ENCODE data around the gene NR3C2.

NR3C2 gene

DNA sequence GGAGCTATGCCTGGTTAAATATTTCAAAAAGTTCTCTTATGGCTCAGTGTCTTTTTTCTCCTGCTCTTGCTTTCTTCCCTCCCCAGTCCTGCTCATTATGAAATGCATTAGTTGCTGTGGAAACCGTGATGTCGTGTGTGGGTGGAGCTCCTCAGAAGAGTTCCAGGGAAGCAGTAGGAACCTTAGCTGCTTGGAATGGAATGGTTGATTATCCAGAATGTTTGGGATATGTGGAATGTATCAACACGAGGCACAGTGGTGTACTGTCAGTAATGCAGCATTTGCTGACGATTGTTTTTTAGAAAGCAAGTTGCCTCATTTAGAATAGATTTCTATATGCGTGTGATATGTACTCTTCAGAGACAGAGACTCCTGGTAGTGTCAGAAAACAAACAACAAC, 377.1 kb downstream of the NR3C2 start:
- H3K4me2 ChIP-seq (ENCODE audit: low read length), result no peak overlapping the region

DNA sequence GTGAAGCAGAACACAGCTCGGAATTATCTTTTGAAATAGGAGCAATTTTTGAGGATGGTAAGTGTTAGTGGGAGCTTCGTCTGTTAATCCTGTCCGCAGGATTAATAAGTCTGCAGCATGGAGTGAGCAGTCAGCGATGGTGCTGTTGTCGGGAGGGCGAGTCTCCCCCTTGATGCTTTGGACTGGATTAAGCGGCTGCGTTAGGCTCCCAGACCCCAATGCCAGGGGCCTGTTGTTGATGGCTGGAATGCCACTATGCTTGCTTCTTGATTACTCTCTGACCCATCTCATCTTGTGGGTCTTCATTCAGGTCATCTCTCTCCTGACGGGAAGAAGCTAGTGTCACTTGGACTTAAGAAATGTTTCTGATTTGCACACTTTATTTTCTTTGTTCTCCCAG, 377.8 kb downstream of the NR3C2 start:
- no peak overlapping the region for H3K4me2 ChIP-seq (ENCODE audit: low read length)
- H3K9ac ChIP-seq (ENCODE audit: low read depth, low read length), result no peak overlapping the region
- no peaks in the 10 kb centered on the region for H3K27me3 ChIP-seq (ENCODE audit: control insufficient read depth, insufficient read depth, low read length)
- no peak overlapping the region for H3K4me3 ChIP-seq (ENCODE audit: low read length)
- peaks cover 28% of the 10 kb centered on the region for H3K36me3 ChIP-seq (ENCODE audit: insufficient read depth, low read length)
- H3K9me3 ChIP-seq (replicated peaks; ENCODE audit: low read length), result no peaks in the 10 kb centered on the region
- H3K4me1 ChIP-seq (ENCODE audit: control insufficient read depth, insufficient read depth, low read length), result peaks cover 6% of the 10 kb centered on the region

More for the DNA sequence above, 377.1 kb downstream of the NR3C2 start:
- Histone ChIP-seq H3K4me3 (ENCODE audit: low read length) (no peak overlapping the region), H3K36me3 (ENCODE audit: insufficient read depth, low read length) (peaks cover 28% of the 10 kb centered on the region), H3K4me1 (ENCODE audit: control insufficient read depth, insufficient read depth, low read length) (no peaks in the 10 kb centered on the region), H3K27me3 (ENCODE audit: control insufficient read depth, insufficient read depth, low read length) (no peaks in the 10 kb centered on the region), H3K9ac (ENCODE audit: low read depth, low read length) (no peak overlapping the region), H3K9me3 (replicated peaks; ENCODE audit: low read length) (no peaks in the 10 kb centered on the region)

DNA sequence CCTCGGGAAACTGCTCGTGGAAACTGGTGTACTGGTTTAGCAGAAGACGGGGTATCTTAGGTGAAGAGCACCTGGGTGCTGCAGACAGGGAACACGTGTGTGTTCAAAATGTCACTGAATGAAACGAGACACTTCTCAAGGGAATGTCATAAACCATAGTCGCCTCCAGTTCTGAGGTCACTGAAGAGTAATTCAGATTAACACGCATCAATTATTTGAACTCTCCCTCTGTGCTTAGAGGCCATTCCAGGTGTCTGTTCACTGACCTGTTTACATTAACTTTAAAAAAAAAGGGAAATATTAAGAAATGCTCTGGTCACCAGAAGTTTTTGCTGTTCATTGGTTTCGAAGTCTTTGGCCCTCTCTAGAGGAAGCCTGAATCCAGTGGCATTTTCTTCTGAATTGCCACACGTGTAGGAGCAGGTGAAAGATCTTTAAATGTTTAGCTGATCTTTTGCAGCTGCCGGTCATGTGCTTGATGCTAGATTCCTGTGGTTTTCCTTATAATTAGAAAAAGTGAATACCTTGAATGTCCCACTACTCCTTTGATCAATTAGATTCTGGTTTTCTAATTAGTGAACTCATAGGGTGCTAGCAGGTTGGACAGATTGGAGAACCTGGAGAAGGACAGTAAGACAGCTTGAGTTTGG, 379.8 kb downstream of the NR3C2 start:
- Histone ChIP-seq H3K4me3 (ENCODE audit: low read length) (no peak overlapping the region), H3K36me3 (ENCODE audit: insufficient read depth, low read length) (peaks cover 28% of the 10 kb centered on the region), H3K4me2 (ENCODE audit: low read length) (no peak overlapping the region), H3K27me3 (ENCODE audit: control insufficient read depth, insufficient read depth, low read length) (no peaks in the 10 kb centered on the region), H3K9ac (ENCODE audit: low read depth, low read length) (no peak overlapping the region), H3K4me1 (ENCODE audit: control insufficient read depth, insufficient read depth, low read length) (peaks cover 18% of the 10 kb centered on the region), H3K9me3 (replicated peaks; ENCODE audit: low read length) (no peaks in the 10 kb centered on the region)

DNA sequence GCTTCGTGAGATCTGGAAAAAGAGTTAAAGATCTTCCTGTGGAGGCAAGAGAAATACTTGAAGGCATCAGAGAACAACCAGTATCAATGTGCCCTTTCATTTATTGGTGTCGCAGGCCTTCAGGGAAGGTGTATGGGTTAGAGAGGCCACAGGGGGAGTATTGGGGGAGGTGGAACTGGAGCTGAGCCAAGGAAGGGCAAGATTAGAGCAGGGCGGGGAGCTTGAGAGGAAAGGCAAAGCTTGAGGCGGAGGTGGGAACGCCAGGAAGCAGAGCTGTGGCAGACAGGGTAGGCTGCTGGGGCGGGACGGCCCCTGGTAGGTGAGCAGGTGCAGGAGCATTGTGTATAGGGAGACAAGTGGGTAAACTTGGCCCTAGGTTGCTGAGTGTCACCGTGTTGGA, 380.4 kb downstream of the NR3C2 start:
- H3K4me1 ChIP-seq (ENCODE audit: control insufficient read depth, insufficient read depth, low read length), result peaks cover 21% of the 10 kb centered on the region
- peaks cover 28% of the 10 kb centered on the region for H3K36me3 ChIP-seq (ENCODE audit: insufficient read depth, low read length)
- no peak overlapping the region for H3K4me3 ChIP-seq (ENCODE audit: low read length)
- H3K9me3 ChIP-seq (replicated peaks; ENCODE audit: low read length), result no peaks in the 10 kb centered on the region
- no peak overlapping the region for H3K4me2 ChIP-seq (ENCODE audit: low read length)
- no peaks in the 10 kb centered on the region for H3K27me3 ChIP-seq (ENCODE audit: control insufficient read depth, insufficient read depth, low read length)
- no peak overlapping the region for H3K9ac ChIP-seq (ENCODE audit: low read depth, low read length)

DNA sequence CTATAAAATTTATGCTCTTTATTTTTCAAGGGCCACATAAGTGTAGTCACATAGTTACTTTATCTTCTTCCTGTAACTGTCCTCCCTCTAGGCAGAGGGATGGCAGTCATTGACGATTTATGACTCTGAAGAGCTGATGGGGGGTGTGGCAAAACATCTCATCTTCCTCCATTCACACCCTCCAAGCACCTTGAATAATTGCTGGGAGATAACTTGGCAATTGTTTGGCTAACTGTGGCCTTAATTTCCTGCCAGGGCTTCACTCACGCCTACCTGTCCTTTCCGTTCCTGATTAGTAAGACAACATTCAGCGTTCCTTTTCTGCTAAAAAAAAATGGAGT, 381.1 kb downstream of the NR3C2 start:
- no peaks in the 10 kb centered on the region for H3K9me3 ChIP-seq (replicated peaks; ENCODE audit: low read length)
- no peak overlapping the region for H3K4me2 ChIP-seq (ENCODE audit: low read length)
- peaks cover 24% of the 10 kb centered on the region for H3K36me3 ChIP-seq (ENCODE audit: insufficient read depth, low read length)
- H3K9ac ChIP-seq (ENCODE audit: low read depth, low read length), result no peak overlapping the region
- no peak overlapping the region for H3K4me3 ChIP-seq (ENCODE audit: low read length)
- H3K27me3 ChIP-seq (ENCODE audit: control insufficient read depth, insufficient read depth, low read length), result no peaks in the 10 kb centered on the region
- peaks cover 24% of the 10 kb centered on the region for H3K4me1 ChIP-seq (ENCODE audit: control insufficient read depth, insufficient read depth, low read length)

DNA sequence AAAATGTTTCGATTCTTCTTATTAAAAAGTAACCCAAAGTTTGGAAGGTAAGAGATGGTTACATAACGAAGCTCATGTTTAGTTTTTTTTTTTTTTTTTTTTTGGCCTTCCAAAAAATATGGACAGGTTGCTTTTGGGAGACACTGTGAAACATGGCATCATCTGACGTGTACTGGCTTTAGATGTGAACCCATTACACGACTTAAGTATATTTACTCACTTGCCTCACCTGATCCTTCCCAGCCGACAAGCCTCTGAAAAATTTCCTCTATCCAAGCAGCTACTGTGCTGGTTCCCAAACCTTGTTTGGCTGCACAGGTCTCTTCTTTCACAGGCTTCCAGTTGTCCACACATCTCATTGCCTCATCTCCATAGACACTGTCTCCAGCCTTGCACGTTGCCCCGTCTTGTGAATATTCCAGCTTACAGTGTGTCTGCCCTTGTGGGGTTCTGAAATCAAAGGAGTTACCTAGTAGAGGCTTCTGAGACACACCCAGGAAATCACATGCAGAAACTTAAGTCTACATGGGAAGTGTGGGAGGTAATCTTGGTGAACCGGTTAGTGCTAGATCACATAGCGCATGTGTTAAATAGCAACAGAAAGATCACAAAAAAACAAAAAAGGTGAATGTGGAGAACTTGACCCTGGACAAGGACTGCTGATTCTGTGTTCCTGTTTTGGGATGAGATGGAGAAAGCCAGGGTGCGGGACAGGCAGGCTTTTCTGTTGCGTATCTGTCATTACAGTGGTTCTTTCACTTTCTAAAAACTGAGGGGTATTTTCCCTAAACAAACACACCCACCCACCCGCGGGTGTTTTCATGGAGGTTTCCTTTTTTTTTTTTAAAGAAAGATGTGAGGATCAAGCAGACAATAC, 381.7 kb downstream of the NR3C2 start:
- Histone ChIP-seq H3K27me3 (ENCODE audit: control insufficient read depth, insufficient read depth, low read length) (no peaks in the 10 kb centered on the region), H3K4me1 (ENCODE audit: control insufficient read depth, insufficient read depth, low read length) (peaks cover 24% of the 10 kb centered on the region), H3K9me3 (replicated peaks; ENCODE audit: low read length) (no peaks in the 10 kb centered on the region), H3K4me2 (ENCODE audit: low read length) (no peak overlapping the region), H3K9ac (ENCODE audit: low read depth, low read length) (no peak overlapping the region), H3K4me3 (ENCODE audit: low read length) (no peak overlapping the region), H3K36me3 (ENCODE audit: insufficient read depth, low read length) (peaks cover 21% of the 10 kb centered on the region)

DNA sequence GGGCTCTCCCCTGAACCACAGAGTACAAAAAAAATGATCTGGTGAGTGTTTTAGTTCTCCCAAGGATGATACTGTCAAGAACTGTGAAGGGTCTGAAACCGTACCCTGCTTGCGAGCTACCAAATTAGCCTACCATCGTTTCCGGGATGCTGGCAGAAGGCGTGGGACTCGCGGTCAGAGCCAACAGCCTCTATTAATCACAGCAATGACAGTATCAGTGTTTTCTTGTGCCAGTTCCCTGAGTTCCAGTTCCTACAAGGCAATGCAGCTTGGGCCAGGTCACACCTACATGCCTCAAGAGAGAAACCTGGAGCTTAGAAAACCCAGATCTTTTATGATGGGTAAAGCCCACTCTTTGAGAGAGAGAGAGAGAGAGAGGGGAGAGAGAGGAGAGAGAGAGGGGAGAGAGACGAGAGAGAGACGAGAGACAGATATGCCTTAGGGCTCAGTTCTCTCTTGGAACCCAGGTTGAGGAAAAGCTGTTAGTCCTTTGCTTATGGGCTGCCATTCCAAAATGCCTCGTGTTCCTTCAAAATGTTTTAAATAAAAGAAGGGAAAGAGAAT, 382.5 kb downstream of the NR3C2 start:
- H3K9me3 ChIP-seq (replicated peaks; ENCODE audit: low read length), result no peaks in the 10 kb centered on the region
- no peak overlapping the region for H3K4me3 ChIP-seq (ENCODE audit: low read length)
- H3K9ac ChIP-seq (ENCODE audit: low read depth, low read length), result no peak overlapping the region
- H3K4me1 ChIP-seq (ENCODE audit: control insufficient read depth, insufficient read depth, low read length), result peaks cover 24% of the 10 kb centered on the region
- H3K27me3 ChIP-seq (ENCODE audit: control insufficient read depth, insufficient read depth, low read length), result no peaks in the 10 kb centered on the region
- peak overlapping the region; percentile 1 for H3K4me2 ChIP-seq (ENCODE audit: low read length)
- H3K36me3 ChIP-seq (ENCODE audit: insufficient read depth, low read length), result peaks cover 17% of the 10 kb centered on the region

DNA sequence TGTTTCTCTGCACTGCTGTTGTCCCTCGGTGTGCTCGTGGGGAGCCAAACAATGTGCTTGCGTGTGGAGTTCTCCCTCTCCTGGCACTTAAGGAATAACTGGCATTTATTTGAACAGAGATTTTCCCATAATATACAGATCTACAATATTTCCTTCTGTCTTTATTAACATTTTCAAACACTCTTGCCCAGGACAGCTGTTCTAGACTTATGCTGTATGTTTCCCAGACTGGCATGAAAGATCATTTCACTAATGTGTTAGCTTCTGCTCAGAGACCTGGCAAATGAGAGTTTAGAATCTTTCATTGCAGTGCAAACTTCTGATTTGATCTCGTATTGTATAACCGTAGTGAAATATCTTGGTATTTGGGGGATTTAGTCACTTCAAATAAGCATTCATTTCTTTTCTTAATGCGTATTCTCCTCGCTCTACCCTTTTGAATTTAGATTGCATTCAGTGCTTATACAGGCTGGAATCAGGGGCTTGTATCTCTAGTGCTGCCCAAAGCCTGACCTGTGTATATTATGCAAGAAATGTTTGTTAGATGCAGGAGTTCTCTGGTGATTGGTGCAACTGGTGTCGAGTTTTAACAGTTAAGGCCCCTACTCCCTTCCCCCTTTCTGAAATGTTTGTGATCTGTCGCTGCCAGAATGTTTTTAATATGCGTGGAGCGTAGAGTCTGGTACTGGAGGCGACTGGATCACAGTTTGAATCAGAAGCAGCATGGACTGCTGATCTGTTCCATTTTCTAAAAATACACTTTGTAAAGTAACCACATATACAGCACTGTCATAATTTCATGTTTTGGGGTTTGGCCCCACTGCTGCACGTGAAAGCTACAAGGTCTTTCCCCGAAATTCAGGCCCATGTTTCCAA, 384.0 kb downstream of the NR3C2 start:
- no peak overlapping the region for H3K9ac ChIP-seq (ENCODE audit: low read depth, low read length)
- H3K27me3 ChIP-seq (ENCODE audit: control insufficient read depth, insufficient read depth, low read length), result no peaks in the 10 kb centered on the region
- no peak overlapping the region for H3K4me3 ChIP-seq (ENCODE audit: low read length)
- H3K4me2 ChIP-seq (ENCODE audit: low read length), result no peak overlapping the region
- peaks cover 28% of the 10 kb centered on the region for H3K4me1 ChIP-seq (ENCODE audit: control insufficient read depth, insufficient read depth, low read length)
- no peaks in the 10 kb centered on the region for H3K9me3 ChIP-seq (replicated peaks; ENCODE audit: low read length)
- H3K36me3 ChIP-seq (ENCODE audit: insufficient read depth, low read length), result peaks cover 6% of the 10 kb centered on the region

DNA sequence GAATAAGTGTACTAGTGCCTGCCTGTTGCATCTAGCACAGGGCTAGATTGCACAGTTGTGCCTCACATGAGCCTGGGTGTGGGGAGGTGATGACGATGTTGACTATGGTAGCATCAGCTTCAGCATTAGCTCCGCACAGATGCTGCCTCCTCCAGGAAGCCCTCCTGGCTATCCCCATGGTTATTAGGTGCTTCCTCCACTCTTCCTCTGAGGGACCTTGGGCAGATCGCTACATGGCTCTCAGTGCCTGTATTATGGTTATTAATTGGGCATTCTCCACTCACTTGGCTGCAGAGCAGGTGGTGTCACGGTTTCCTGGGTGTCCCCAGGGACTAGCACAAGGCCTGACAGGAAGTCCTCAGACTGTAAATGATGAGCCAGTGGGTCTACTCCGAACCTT, 384.7 kb downstream of the NR3C2 start:
- H3K4me1 ChIP-seq (ENCODE audit: control insufficient read depth, insufficient read depth, low read length), result peaks cover 28% of the 10 kb centered on the region
- peaks cover 3% of the 10 kb centered on the region for H3K36me3 ChIP-seq (ENCODE audit: insufficient read depth, low read length)
- H3K27me3 ChIP-seq (ENCODE audit: control insufficient read depth, insufficient read depth, low read length), result no peaks in the 10 kb centered on the region
- no peak overlapping the region for H3K4me3 ChIP-seq (ENCODE audit: low read length)
- H3K9ac ChIP-seq (ENCODE audit: low read depth, low read length), result no peak overlapping the region
- H3K4me2 ChIP-seq (ENCODE audit: low read length), result no peak overlapping the region
- no peaks in the 10 kb centered on the region for H3K9me3 ChIP-seq (replicated peaks; ENCODE audit: low read length)

DNA sequence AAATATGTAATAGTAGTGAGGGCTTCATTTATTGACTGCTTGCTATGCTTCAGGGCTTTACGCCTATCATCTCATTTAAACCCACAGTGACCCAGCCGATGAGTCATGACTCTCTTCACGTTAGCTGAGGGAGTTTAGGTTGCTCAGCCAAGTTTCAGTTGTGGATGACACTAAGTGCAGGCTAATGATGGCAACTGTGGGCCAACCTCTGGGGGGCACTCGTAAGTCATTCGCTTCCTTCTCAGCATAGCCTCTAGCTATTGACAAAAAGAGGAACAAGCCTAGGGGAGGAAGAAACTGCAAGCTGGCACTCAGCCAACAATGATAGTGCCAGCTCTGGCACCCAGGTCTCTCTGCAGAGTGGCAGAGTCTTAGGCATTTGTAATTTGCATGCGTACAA, 385.3 kb downstream of the NR3C2 start:
- no peak overlapping the region for H3K9ac ChIP-seq (ENCODE audit: low read depth, low read length)
- no peak overlapping the region for H3K4me3 ChIP-seq (ENCODE audit: low read length)
- H3K27me3 ChIP-seq (ENCODE audit: control insufficient read depth, insufficient read depth, low read length), result no peaks in the 10 kb centered on the region
- H3K36me3 ChIP-seq (ENCODE audit: insufficient read depth, low read length), result peaks cover 3% of the 10 kb centered on the region
- H3K9me3 ChIP-seq (replicated peaks; ENCODE audit: low read length), result no peaks in the 10 kb centered on the region
- H3K4me2 ChIP-seq (ENCODE audit: low read length), result no peak overlapping the region
- H3K4me1 ChIP-seq (ENCODE audit: control insufficient read depth, insufficient read depth, low read length), result peaks cover 28% of the 10 kb centered on the region

DNA sequence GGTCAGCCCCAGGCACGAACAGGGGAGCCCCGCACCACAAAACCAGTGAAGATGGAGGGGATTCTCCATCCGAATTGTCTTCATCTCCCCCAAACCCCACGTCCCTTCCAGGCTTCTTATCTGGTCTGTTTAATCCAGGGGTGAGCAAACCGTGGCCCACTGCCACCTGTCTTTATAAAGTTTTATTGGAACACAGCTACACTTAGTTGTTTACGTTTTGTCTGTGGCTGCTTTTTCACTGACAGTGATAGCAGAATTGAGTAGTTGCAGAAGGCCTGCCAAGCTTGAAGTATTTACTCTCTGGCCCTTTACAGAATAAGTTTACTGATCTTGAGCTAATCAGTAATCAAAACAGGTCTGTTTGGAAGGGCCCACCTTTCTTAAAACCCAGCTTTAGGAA, 386.4 kb downstream of the NR3C2 start:
- H3K9ac ChIP-seq (ENCODE audit: low read depth, low read length), result no peak overlapping the region
- no peak overlapping the region for H3K4me2 ChIP-seq (ENCODE audit: low read length)
- no peaks in the 10 kb centered on the region for H3K27me3 ChIP-seq (ENCODE audit: control insufficient read depth, insufficient read depth, low read length)
- H3K4me1 ChIP-seq (ENCODE audit: control insufficient read depth, insufficient read depth, low read length), result peaks cover 28% of the 10 kb centered on the region
- no peak overlapping the region for H3K4me3 ChIP-seq (ENCODE audit: low read length)
- H3K36me3 ChIP-seq (ENCODE audit: insufficient read depth, low read length), result peaks cover 3% of the 10 kb centered on the region
- no peaks in the 10 kb centered on the region for H3K9me3 ChIP-seq (replicated peaks; ENCODE audit: low read length)

All from skeletal muscle satellite cell (primary cell).